A549 (cell line): ENCODE results near the gene MBD2. TPM values are rescaled to one million over a fixed set of nuclear protein-coding genes. Genes with fewer than 3 reads are reported as not detected.

Experiments
- ATAC-seq, 2 experiments: fragments of 200-7000 bp in 1 of 2; fragments of >200 bp in 1 of 2; cut with Nextera tagmentation in 1 of 2; cut with Tn5 transposase in 1 of 2; 3 replicates each; pipeline versions ENCODE4 v1.8.0 to v1.9.1; 2018 to 2020; ENCODE audit warnings: mild to moderate bottlenecking in 1 of 2, moderate library complexity in 1 of 2
- CTCF ChIA-PET: fragments of 300-600 bp; sonication (Branson Sonifier 250); formaldehyde crosslinking; extraction: SDS; loops from one replicate; lab custom pipeline; 2021; ENCODE audit warnings: antibody characterized with exemption, inconsistent platforms; lab: Yijun Ruan, JAX
- POLR2A ChIA-PET: fragments of 350-600 bp; formaldehyde crosslinking; extraction: SDS; loops from one replicate; lab custom pipeline; 2021; ENCODE audit warnings: antibody characterized with exemption, inconsistent platforms; lab: Yijun Ruan, JAX
- DNase-seq, 2 experiments: peaks; one replicate each; pipeline versions ENCODE4 v3.0.0 to v3.0.0-alpha.2; 2011 to 2016; ENCODE audit warnings: low read depth in 1 of 2, low spot score in 1 of 2
- FAIRE-seq: peaks from 2 replicates; lab custom pipeline; 2011; peaks lifted over from hg19 to GRCh38; lab: Jason Lieb, UNC
- H3K27ac ChIP-seq, 2 experiments: fragments of >200 bp; sonication (Bioruptor Twin); formaldehyde crosslinking; 3 replicates each; pipeline ENCODE4 v1.5.1; 2016 to 2017
- H3K4me1 ChIP-seq: fragments of >200 bp; sonication (Bioruptor Twin); formaldehyde crosslinking; 3 replicates; pipeline ENCODE4 v1.6.1; 2016
- H3K4me2 ChIP-seq: fragments of >200 bp; sonication (Bioruptor Twin); formaldehyde crosslinking; 3 replicates; pipeline ENCODE4 v1.6.1; 2016
- H3K4me3 ChIP-seq: fragments of >200 bp; sonication (Bioruptor Twin); formaldehyde crosslinking; 3 replicates; pipeline ENCODE4 v1.5.1; 2016
- H3K9me3 ChIP-seq: fragments of >200 bp; sonication (Bioruptor Twin); formaldehyde crosslinking; 3 replicates; pipeline ENCODE4 v1.6.1; 2016
- ATOH8 ChIP-seq: fragments of 250-450 bp; sonication (Bioruptor Pico); IDR thresholded peaks from 2 replicates; pipeline ENCODE4 v1.5.0; 2020; ENCODE audit warnings: low read depth, mild to moderate bottlenecking, moderate library complexity
- CBX8 ChIP-seq: fragments of 200-600 bp; sonication (generic); IDR thresholded peaks from 2 replicates; pipeline ENCODE4 v1.6.1; 2016
- CEBPB ChIP-seq, 2 experiments: fragments of >200 bp in 1 of 2; sonication (Bioruptor Twin) in 1 of 2; formaldehyde crosslinking in 1 of 2; IDR thresholded peaks; 2 replicates each; pipeline ENCODE4 v1.6.1; 2012 to 2016
- CHD4 ChIP-seq: fragments of 200-600 bp; sonication (generic); IDR thresholded peaks from 2 replicates; pipeline ENCODE4 v1.6.1; 2016; ENCODE audit warnings: antibody characterized with exemption, mild to moderate bottlenecking, borderline replicate concordance
- E2F6 ChIP-seq: IDR thresholded peaks from 2 replicates; pipeline ENCODE4 v1.6.1; 2012; ENCODE audit warnings: low read depth, borderline replicate concordance
- EHMT2 ChIP-seq: fragments of 200-600 bp; sonication (generic); IDR thresholded peaks from 2 replicates; pipeline ENCODE4 v1.6.1; 2016; ENCODE audit warnings: antibody characterized with exemption, low read depth, mild to moderate bottlenecking, moderate library complexity
- FOXS1 ChIP-seq: fragments of 250-450 bp; sonication (Bioruptor Pico); IDR thresholded peaks from 2 replicates; pipeline ENCODE4 v1.5.0; 2020; ENCODE audit warnings: mild to moderate bottlenecking, moderate library complexity
- GATA3 ChIP-seq: IDR thresholded peaks from 2 replicates; pipeline ENCODE4 v1.6.1; 2012; ENCODE audit warnings: borderline replicate concordance
- HDAC2 ChIP-seq: fragments of 200-600 bp; sonication (generic); IDR thresholded peaks from 2 replicates; pipeline ENCODE4 v1.6.1; 2016
- HES2 ChIP-seq: fragments of >200 bp; sonication (Bioruptor Twin); formaldehyde crosslinking; IDR thresholded peaks from 2 replicates; pipeline ENCODE4 v1.6.1; 2016
- HEYL ChIP-seq: fragments of 250-450 bp; sonication (Bioruptor Pico); IDR thresholded peaks from 2 replicates; pipeline ENCODE4 v1.8.0; 2021; ENCODE audit warnings: mild to moderate bottlenecking, moderate library complexity
- HMGXB4 ChIP-seq: fragments of 250-450 bp; sonication (Bioruptor Pico); IDR thresholded peaks from 2 replicates; pipeline ENCODE4 v1.5.0; 2021; ENCODE audit warnings: mild to moderate bottlenecking, moderate library complexity, borderline replicate concordance
- HOXA7 ChIP-seq: fragments of 250-450 bp; sonication (Bioruptor Pico); IDR thresholded peaks from 2 replicates; pipeline ENCODE4 v1.5.0; 2020; ENCODE audit warnings: mild to moderate bottlenecking, moderate library complexity
- HOXB13 ChIP-seq: fragments of 250-450 bp; sonication (Bioruptor Pico); IDR thresholded peaks from 2 replicates; pipeline ENCODE4 v1.5.0; 2020; ENCODE audit warnings: low read depth, mild to moderate bottlenecking, moderate library complexity
- JUN ChIP-seq, 2 experiments: fragments of >200 bp; sonication (Bioruptor Twin); formaldehyde crosslinking; IDR thresholded peaks; 2 replicates in 1 of 2; 3 replicates in 1 of 2; pipeline ENCODE4 v1.6.1; 2016 to 2017
- KDM1A ChIP-seq: fragments of 200-600 bp; sonication (generic); IDR thresholded peaks from 2 replicates; pipeline ENCODE4 v1.6.1; 2016; ENCODE audit warnings: low read depth, mild to moderate bottlenecking
- MAFK ChIP-seq: fragments of 450-650 bp; IDR thresholded peaks from 2 replicates; pipeline ENCODE4 v1.6.1; 2014; ENCODE audit not compliant: partially characterized antibody
- NFE2L2 ChIP-seq: fragments of 150-350 bp; conservative IDR thresholded peaks from 2 replicates; pipeline ENCODE4 v1.6.1; 2014; ENCODE audit warnings: low read length
- NPAS2 ChIP-seq: fragments of 250-450 bp; sonication (Bioruptor Pico); IDR thresholded peaks from 2 replicates; pipeline ENCODE4 v1.8.0; 2022; ENCODE audit warnings: mild to moderate bottlenecking, moderate library complexity, borderline replicate concordance
- NR3C1 ChIP-seq: fragments of >200 bp; sonication (Bioruptor Twin); formaldehyde crosslinking; IDR thresholded peaks from 3 replicates; pipeline ENCODE4 v1.6.1; 2017
- PBX3 ChIP-seq: IDR thresholded peaks from 2 replicates; pipeline ENCODE4 v1.6.1; 2012
- POLR2AphosphoS2 ChIP-seq: conservative IDR thresholded peaks from 2 replicates; pipeline ENCODE4 v1.6.1; 2012; ENCODE audit warnings: low read length, improper control_type of control experiment, inconsistent platforms
- RFX5 ChIP-seq: fragments of 450-650 bp; IDR thresholded peaks from 2 replicates; pipeline ENCODE4 v1.7.1; 2014; ENCODE audit warnings: antibody characterized with exemption, mild to moderate bottlenecking, moderate library complexity
- TFCP2L1 ChIP-seq: fragments of 250-450 bp; sonication (Bioruptor Pico); IDR thresholded peaks from 2 replicates; pipeline ENCODE4 v1.5.0; 2021; ENCODE audit warnings: mild to moderate bottlenecking
- TP53 ChIP-seq: fragments of 250-450 bp; sonication (Bioruptor Pico); IDR thresholded peaks from 2 replicates; pipeline ENCODE4 v1.5.0; 2021; ENCODE audit warnings: mild to moderate bottlenecking, moderate library complexity
- USF2 ChIP-seq: fragments of 450-650 bp; IDR thresholded peaks from 2 replicates; pipeline ENCODE4 v1.6.1; 2014; ENCODE audit warnings: antibody characterized with exemption
- ZFP36 ChIP-seq: fragments of 450-650 bp; IDR thresholded peaks from 2 replicates; pipeline ENCODE4 v1.6.1; 2014; ENCODE audit warnings: borderline replicate concordance; ENCODE audit not compliant: partially characterized antibody
- ZNF302 ChIP-seq: fragments of 250-450 bp; sonication (Bioruptor Pico); IDR thresholded peaks from 2 replicates; pipeline ENCODE4 v1.9.0; 2021; ENCODE audit warnings: inconsistent platforms, mild to moderate bottlenecking, moderate library complexity
- WGBS: methylation state at CpG from one replicate; pipeline ENCODE4 v1.1.6; 2017; ENCODE audit errors: missing lambda C conversion rate; 5-methylcytosine and 5-hydroxymethylcytosine counted together
- polyA plus RNA-seq, 4 experiments: library from polyadenylated mRNA; depleted of rRNA in 3 of 4; stranded (reverse); fragments of >200 nt; fragmentation: RNase III in 1 of 4; extraction: RNeasy Plus Mini Kit Qiagen cat#74134 plus additional on column Dnase treatment in 1 of 4; gene quantifications; 2 replicates in 3 of 4; 3 replicates in 1 of 4; pipeline ENCODE4 v1.2.3, GENCODE V29; 2011 to 2017

Gene MBD2
- polyA plus RNA-seq, 2 of the 4 experiments (the other 2 are of a cell fraction): 43.4 to 48.2 TPM

GRCh38 chr18:54191352-54191751 lies 33.1 kb downstream of the MBD2 start (continued):
- no peak for TF ChIP-seq ATOH8 (CRISPR knock-in tag)
- no peak for TF ChIP-seq TP53
- no peak for TF ChIP-seq CHD4

GRCh38 chr18:54187372-54187771 lies 37.1 kb downstream of the MBD2 start:
- DNase-seq (no peak), FAIRE-seq (no peak), ATAC-seq (no peak)
- H3K9me3 ChIP-seq: no peaks in the 10 kb centered on the region
- no peak overlapping the region for H3K4me3 ChIP-seq
- POLR2A ChIA-PET: no interaction called here
- H3K4me1 ChIP-seq: no peaks in the 10 kb centered on the region
- WGBS: 91% methylated on average over 3 of the region's 3 CpGs
- CTCF ChIA-PET: no interaction called here
- no peak for TF ChIP-seq GATA3
- TF ChIP-seq ZNF302 (CRISPR knock-in tag): no peak
- no peak for TF ChIP-seq USF2
- no peak for TF ChIP-seq E2F6
- TF ChIP-seq PBX3: no peak
- TF ChIP-seq ZFP36: no peak
- TF ChIP-seq HMGXB4: no peak
- no peak for TF ChIP-seq HOXB13
- no peak for TF ChIP-seq JUN (IDR thresholded peaks at IDR 0.05)
- TF ChIP-seq CBX8: no peak
- no peak for TF ChIP-seq NFE2L2
- no peak for TF ChIP-seq KDM1A
- TF ChIP-seq CEBPB (IDR thresholded peaks at IDR 0.05): no peak
- no peak for TF ChIP-seq EHMT2
- no peak for TF ChIP-seq ATOH8 (CRISPR knock-in tag)
- no peak for TF ChIP-seq HDAC2
- TF ChIP-seq FOXS1: no peak
- H3K27ac ChIP-seq: no peak overlapping the region
- no peak overlapping the region for H3K4me2 ChIP-seq

GRCh38 chr18:54184836-54185235 lies 39.6 kb downstream of the MBD2 start:
- no peak overlapping the region for H3K27ac ChIP-seq
- DNase-seq: no peak
- no peak for TF ChIP-seq POLR2AphosphoS2
- no peak for TF ChIP-seq TFCP2L1 (CRISPR knock-in tag)
- TF ChIP-seq HOXA7 (CRISPR knock-in tag): no peak
- TF ChIP-seq HMGXB4: no peak
- no peak for TF ChIP-seq RFX5
- no peak for TF ChIP-seq NPAS2 (CRISPR knock-in tag)
- no peak for TF ChIP-seq MAFK
- no peak for TF ChIP-seq NR3C1
- no peak for TF ChIP-seq HES2
- TF ChIP-seq HEYL (CRISPR knock-in tag): no peak
- no peak for TF ChIP-seq TP53
- TF ChIP-seq, all 56 proteins: peak for 0
- CTCF ChIA-PET: no interaction called here
- FAIRE-seq (no peak), ATAC-seq (no peak)
- Histone ChIP-seq H3K9me3 (no peaks in the 10 kb centered on the region), H3K4me1 (no peaks in the 10 kb centered on the region), H3K4me3 (no peak overlapping the region), H3K4me2 (no peak overlapping the region)
- POLR2A ChIA-PET: no interaction called here
